ENCODE data around the gene MRPL20. TPM values are rescaled to one million over a fixed set of nuclear protein-coding genes. Genes with fewer than 3 reads are reported as not detected.
"Not testable (repeated sequence)": the region's sequence is repeated elsewhere in the genome, so short reads cannot be mapped to it uniquely, and the experiment has no call there.

Gene MRPL20
- polyA plus RNA-seq: 100 to 1,000 TPM in 1 of 2 donors, 10 to 100 TPM in 1; 59.1 to 148 TPM

- peak within 1 kb of the TSS; percentile 95 to 96 for H3K4me3 ChIP-seq (ENCODE audit: low read depth in 1 of 2, low read length in 2 of 2)
- H3K27me3 ChIP-seq (ENCODE audit: control insufficient read depth in 1 of 2, insufficient read depth in 2 of 2, low read length in 2 of 2): no peaks in the 10 kb centered on the region
- H3K27ac ChIP-seq (ENCODE audit: low read depth in 2 of 2, low read length in 1 of 2): peak within 1 kb of the TSS; percentile 90 to 92
- peaks cover 3 to 16% of the 10 kb centered on the region in 2 donors for H3K36me3 ChIP-seq (ENCODE audit: control insufficient read depth in 2 of 2, insufficient read depth in 2 of 2, low read length in 1 of 2)
- H3K4me1 ChIP-seq (ENCODE audit: control insufficient read depth in 2 of 2, insufficient read depth in 2 of 2, low read length in 1 of 2): peaks cover 6 to 11% of the 10 kb centered on the region in 2 donors
- no peaks in the 10 kb centered on the region for H3K9me3 ChIP-seq (ENCODE audit: control insufficient read depth in 2 of 2, insufficient read depth in 1 of 2, low read depth in 1 of 2, low read length in 1 of 2)
- 0 to 1% methylated on average over 97 to 98 of the region's 98 CpGs for WGBS, 2 donors
These were observed at the start of gene MRPL20 for GRCh38 chr1:1406821-1407635. MRPL20 (minus strand) TSS chr1:1407293; CDS start chr1:1407217, 76 bp downstream.

GRCh38 chr1:1456683-1457255 lies 49.7 kb upstream of the MRPL20 start:
- H3K27me3 ChIP-seq (ENCODE audit: control insufficient read depth in 1 of 2, insufficient read depth in 2 of 2, low read length in 2 of 2); H3K36me3 ChIP-seq (ENCODE audit: control insufficient read depth in 2 of 2, insufficient read depth in 2 of 2, low read length in 1 of 2); H3K9me3 ChIP-seq (ENCODE audit: control insufficient read depth in 2 of 2, insufficient read depth in 1 of 2, low read depth in 1 of 2, low read length in 1 of 2); H3K4me1 ChIP-seq (ENCODE audit: control insufficient read depth in 2 of 2, insufficient read depth in 2 of 2, low read length in 1 of 2); H3K4me3 ChIP-seq (ENCODE audit: low read depth in 1 of 2, low read length in 2 of 2); H3K27ac ChIP-seq (ENCODE audit: low read depth in 2 of 2, low read length in 1 of 2): not testable (repeated sequence)
- 83 to 88% methylated on average over 16 to 19 of the region's 22 CpGs for WGBS, 2 donors

- 40 to 80% methylated on average over 1 to 4 of the region's 15 CpGs for WGBS, 2 donors
- H3K27me3 ChIP-seq (ENCODE audit: control insufficient read depth in 1 of 2, insufficient read depth in 2 of 2, low read length in 2 of 2); H3K27ac ChIP-seq (ENCODE audit: low read depth in 2 of 2, low read length in 1 of 2): not testable (repeated sequence)
These were observed 48.8 kb upstream of the MRPL20 start for GRCh38 chr1:1455934-1456333.

GRCh38 chr1:1455366-1455884 lies 48.3 kb upstream of the MRPL20 start:
- Histone ChIP-seq H3K27me3 (ENCODE audit: control insufficient read depth in 1 of 2, insufficient read depth in 2 of 2, low read length in 2 of 2) (no peaks in the 10 kb centered on the region), H3K4me3 (ENCODE audit: low read depth in 1 of 2, low read length in 2 of 2) (no peak overlapping the region), H3K36me3 (ENCODE audit: control insufficient read depth in 2 of 2, insufficient read depth in 2 of 2, low read length in 1 of 2) (no peaks in the 10 kb centered on the region), H3K9me3 (ENCODE audit: control insufficient read depth in 2 of 2, insufficient read depth in 1 of 2, low read depth in 1 of 2, low read length in 1 of 2) (no peaks in the 10 kb centered on the region), H3K27ac (ENCODE audit: low read depth in 2 of 2, low read length in 1 of 2) (no peak overlapping the region), H3K4me1 (ENCODE audit: control insufficient read depth in 2 of 2, insufficient read depth in 2 of 2, low read length in 1 of 2) (no peaks in the 10 kb centered on the region)
- WGBS, 2 donors: 72 to 83% methylated on average over 26 to 30 of the region's 30 CpGs

More at GRCh38 chr1:1455934-1456333, 48.8 kb upstream of the MRPL20 start:
- H3K4me1 ChIP-seq (ENCODE audit: control insufficient read depth in 2 of 2, insufficient read depth in 2 of 2, low read length in 1 of 2); H3K4me3 ChIP-seq (ENCODE audit: low read depth in 1 of 2, low read length in 2 of 2); H3K36me3 ChIP-seq (ENCODE audit: control insufficient read depth in 2 of 2, insufficient read depth in 2 of 2, low read length in 1 of 2); H3K9me3 ChIP-seq (ENCODE audit: control insufficient read depth in 2 of 2, insufficient read depth in 1 of 2, low read depth in 1 of 2, low read length in 1 of 2): not testable (repeated sequence)

- not testable (repeated sequence) for H3K4me1 ChIP-seq (ENCODE audit: control insufficient read depth in 2 of 2, insufficient read depth in 2 of 2, low read length in 1 of 2); H3K27ac ChIP-seq (ENCODE audit: low read depth in 2 of 2, low read length in 1 of 2); H3K36me3 ChIP-seq (ENCODE audit: control insufficient read depth in 2 of 2, insufficient read depth in 2 of 2, low read length in 1 of 2); H3K27me3 ChIP-seq (ENCODE audit: control insufficient read depth in 1 of 2, insufficient read depth in 2 of 2, low read length in 2 of 2); H3K4me3 ChIP-seq (ENCODE audit: low read depth in 1 of 2, low read length in 2 of 2); H3K9me3 ChIP-seq (ENCODE audit: control insufficient read depth in 2 of 2, insufficient read depth in 1 of 2, low read depth in 1 of 2, low read length in 1 of 2)
- WGBS, 2 donors: 79 to 83% methylated on average over 33 to 37 of the region's 41 CpGs
These were observed 47.4 kb upstream of the MRPL20 start for GRCh38 chr1:1454286-1455056.

- no peaks in the 10 kb centered on the region for H3K36me3 ChIP-seq (ENCODE audit: control insufficient read depth in 2 of 2, insufficient read depth in 2 of 2, low read length in 1 of 2)
- no peaks in the 10 kb centered on the region for H3K27me3 ChIP-seq (ENCODE audit: control insufficient read depth in 1 of 2, insufficient read depth in 2 of 2, low read length in 2 of 2)
- 89 to 93% methylated on average over 16 of the region's 16 CpGs for WGBS, 2 donors
- no peaks in the 10 kb centered on the region for H3K4me1 ChIP-seq (ENCODE audit: control insufficient read depth in 2 of 2, insufficient read depth in 2 of 2, low read length in 1 of 2)
- H3K9me3 ChIP-seq (ENCODE audit: control insufficient read depth in 2 of 2, insufficient read depth in 1 of 2, low read depth in 1 of 2, low read length in 1 of 2): no peaks in the 10 kb centered on the region
- H3K27ac ChIP-seq (ENCODE audit: low read depth in 2 of 2, low read length in 1 of 2): no peak overlapping the region
- no peak overlapping the region for H3K4me3 ChIP-seq (ENCODE audit: low read depth in 1 of 2, low read length in 2 of 2)
These were observed 45.8 kb upstream of the MRPL20 start for GRCh38 chr1:1452882-1453281.

GRCh38 chr1:1452365-1452739 lies 45.3 kb upstream of the MRPL20 start:
- WGBS, 2 donors: 48 to 56% methylated on average over 8 of the region's 8 CpGs
- not testable (repeated sequence) for H3K4me1 ChIP-seq (ENCODE audit: control insufficient read depth in 2 of 2, insufficient read depth in 2 of 2, low read length in 1 of 2); H3K27ac ChIP-seq (ENCODE audit: low read depth in 2 of 2, low read length in 1 of 2); H3K36me3 ChIP-seq (ENCODE audit: control insufficient read depth in 2 of 2, insufficient read depth in 2 of 2, low read length in 1 of 2); H3K9me3 ChIP-seq (ENCODE audit: control insufficient read depth in 2 of 2, insufficient read depth in 1 of 2, low read depth in 1 of 2, low read length in 1 of 2); H3K27me3 ChIP-seq (ENCODE audit: control insufficient read depth in 1 of 2, insufficient read depth in 2 of 2, low read length in 2 of 2); H3K4me3 ChIP-seq (ENCODE audit: low read depth in 1 of 2, low read length in 2 of 2)

- Histone ChIP-seq H3K27ac (ENCODE audit: low read depth in 2 of 2, low read length in 1 of 2) (no peak overlapping the region), H3K36me3 (ENCODE audit: control insufficient read depth in 2 of 2, insufficient read depth in 2 of 2, low read length in 1 of 2) (no peaks in the 10 kb centered on the region), H3K27me3 (ENCODE audit: control insufficient read depth in 1 of 2, insufficient read depth in 2 of 2, low read length in 2 of 2) (no peaks in the 10 kb centered on the region), H3K9me3 (ENCODE audit: control insufficient read depth in 2 of 2, insufficient read depth in 1 of 2, low read depth in 1 of 2, low read length in 1 of 2) (no peaks in the 10 kb centered on the region), H3K4me3 (ENCODE audit: low read depth in 1 of 2, low read length in 2 of 2) (no peak overlapping the region), H3K4me1 (ENCODE audit: control insufficient read depth in 2 of 2, insufficient read depth in 2 of 2, low read length in 1 of 2) (no peaks in the 10 kb centered on the region)
- 82 to 85% methylated on average over 26 of the region's 26 CpGs for WGBS, 2 donors
These were observed 44.7 kb upstream of the MRPL20 start for GRCh38 chr1:1451696-1452364.

- H3K9me3 ChIP-seq (ENCODE audit: control insufficient read depth in 2 of 2, insufficient read depth in 1 of 2, low read depth in 1 of 2, low read length in 1 of 2); H3K27ac ChIP-seq (ENCODE audit: low read depth in 2 of 2, low read length in 1 of 2); H3K36me3 ChIP-seq (ENCODE audit: control insufficient read depth in 2 of 2, insufficient read depth in 2 of 2, low read length in 1 of 2); H3K4me1 ChIP-seq (ENCODE audit: control insufficient read depth in 2 of 2, insufficient read depth in 2 of 2, low read length in 1 of 2); H3K27me3 ChIP-seq (ENCODE audit: control insufficient read depth in 1 of 2, insufficient read depth in 2 of 2, low read length in 2 of 2); H3K4me3 ChIP-seq (ENCODE audit: low read depth in 1 of 2, low read length in 2 of 2): not testable (repeated sequence)
- WGBS, 2 donors: 81 to 83% methylated on average over 21 to 22 of the region's 22 CpGs
These were observed 43.5 kb upstream of the MRPL20 start for GRCh38 chr1:1450616-1451015.
